Psoas muscle (tissue), 8 donors: ENCODE data around the gene PRG2. TPM values are rescaled to one million over a fixed set of nuclear protein-coding genes. Genes with fewer than 3 reads are reported as not detected.
A peak's percentile ranks its signal among the peaks of the same experiment; 100 is the strongest.

ENCODE experiments used
- ATAC-seq, 4 donors: fragments of 200-7000 bp; cut with Tn5 transposase; one replicate each; pipeline ENCODE4 v1.9.1; 2020; ENCODE audit warnings: moderate library complexity in 3 of 4, mild to moderate bottlenecking in 2 of 4
- DNase-seq, 2 donors: peaks; one replicate each; pipeline ENCODE4 v3.0.0-alpha.2; 2020
- H3K27ac ChIP-seq: fragments of 200-600 bp; one replicate; pipeline ENCODE4 v1.8.0; 2022
- H3K27me3 ChIP-seq, 3 donors: fragments of 200-600 bp in 1 of 3; one replicate each; pipeline versions ENCODE4 v1.6.1 to v1.8.0; 2013 to 2022; ENCODE audit warnings: low read length in 2 of 3, mild to moderate bottlenecking in 2 of 3, moderate library complexity in 1 of 3; ENCODE audit not compliant: insufficient read depth in 3 of 3
- H3K36me3 ChIP-seq, 2 donors: fragments of 200-600 bp in 1 of 2; one replicate each; pipeline versions ENCODE4 v1.6.1 to v1.8.0; 2013 to 2022; ENCODE audit warnings: low read depth in 1 of 2, mild to moderate bottlenecking in 1 of 2, moderate library complexity in 1 of 2; ENCODE audit not compliant: insufficient read depth in 1 of 2
- H3K4me1 ChIP-seq: fragments of 200-600 bp; one replicate; pipeline ENCODE4 v1.8.0; 2022
- H3K4me3 ChIP-seq: fragments of 200-600 bp; one replicate; pipeline ENCODE4 v1.8.0; 2022; ENCODE audit warnings: mild to moderate bottlenecking
- H3K9me3 ChIP-seq: fragments of 200-600 bp; one replicate; pipeline ENCODE4 v1.8.0; 2022
- CTCF ChIP-seq: fragments of 200-600 bp; IDR thresholded peaks from one replicate; pipeline ENCODE4 v1.8.0; 2022; ENCODE audit warnings: antibody characterized with exemption
- WGBS, 3 donors: extraction: QIAGEN DNeasy Blood & Tissue Kit; methylation state at CpG; one replicate each; pipeline versions ENCODE4 v1.1.6 to v1.1.7; 2013; 5-methylcytosine and 5-hydroxymethylcytosine counted together
- intact Hi-C, 2 donors: fragments of 100-400 bp; cut with DNase I; formaldehyde crosslinking; loops; one replicate each; pipeline versions ENCODE4 v1.11.0 to v1.14.2; 2022
- polyA plus RNA-seq, 3 donors: library from polyadenylated mRNA; stranded (reverse); fragments of 200-250 nt; gene quantifications; one replicate each; pipeline ENCODE4 v1.2.3, GENCODE V29; 2013
- total RNA-seq, 4 donors: library from RNA; stranded (reverse); fragmentation: NEBNext Ultra II Directional in 2 of 4; extraction: Animal tissue kit (Norgen Biotek cat#: 25700) in 2 of 4; gene quantifications; one replicate each; pipeline versions ENCODE4 v1.2.1 to v1.2.4, GENCODE V29; 2021 to 2023
- donor health status: healthy with polysubstance abuse.
- donor health status: DM: no; HTN: no; CAD: no; lungs with moderate emphysema.
- donor health status: Bipolar disorder and iron deficiency.
- donor health status: healthy.
- donor health status: DM: yes; HTN: yes; CAD: no.
- donor health status: DM: no; HTN: no; CAD: no.
- donor health status: DM: no; HTN: no; CAD: no.
- donor health status: DM: yes; HTN: yes; CAD: no.

PRG2 gene
- total and polyA plus RNA-seq, 7 donors, result 0.25 TPM; not detected in 6

- TF ChIP-seq CTCF, result no peak
- Histone ChIP-seq H3K4me1 (peaks cover 28% of the 10 kb centered on the region), H3K9me3 (no peaks in the 10 kb centered on the region), H3K4me3 (no peak overlapping the region), H3K36me3 (no peaks in the 10 kb centered on the region), H3K27me3 (peaks cover 0 to 22% (median 0%) of the 10 kb centered on the region in 3 donors), H3K27ac (no peak overlapping the region)
- 58 to 73% (median 60%) methylated on average over 4 of the region's 4 CpGs for WGBS, 3 donors
- DNase-seq (no peak), ATAC-seq (no peak)
- intact Hi-C loops, result loop anchor here in 1 of 2 donors (5.0 kb wide), 1 partner anchor 83 kb away; no protein-coding TSS in a partner anchor
Observed at GRCh38 chr11:57429946-57430345, 39.5 kb upstream of the PRG2 start.

GRCh38 chr11:57428643-57429042, 38.2 kb upstream of the PRG2 start:
- DNase-seq (no peak), ATAC-seq (no peak)
- Histone ChIP-seq H3K9me3 (no peaks in the 10 kb centered on the region), H3K4me3 (no peak overlapping the region), H3K36me3 (no peaks in the 10 kb centered on the region), H3K27me3 (peaks cover 0 to 32% (median 0%) of the 10 kb centered on the region in 3 donors), H3K27ac (peak overlapping the region; percentile 84), H3K4me1 (peaks cover 32% of the 10 kb centered on the region)
- intact Hi-C loops, result loop anchor here in 1 of 2 donors (5.0 kb wide), 1 partner anchor 81 kb away; no protein-coding TSS in a partner anchor
- no peak for TF ChIP-seq CTCF
- 89 to 99% (median 92%) methylated on average over 5 of the region's 5 CpGs for WGBS, 3 donors

- peak; percentile 74 to 85 for DNase-seq
- Histone ChIP-seq H3K9me3 (no peaks in the 10 kb centered on the region), H3K36me3 (peaks cover 0 to 3% of the 10 kb centered on the region in 2 donors), H3K27ac (peak overlapping the region; percentile 84), H3K4me3 (peak overlapping the region; percentile 66), H3K4me1 (peaks cover 32% of the 10 kb centered on the region), H3K27me3 (peaks cover 0 to 33% (median 0%) of the 10 kb centered on the region in 3 donors)
- 31 to 37% (median 32%) methylated on average over 8 of the region's 8 CpGs for WGBS, 3 donors
- no peak for TF ChIP-seq CTCF
- intact Hi-C loops, result loop anchor here in 1 of 2 donors (5.0 kb wide), 1 partner anchor 80 kb away; no protein-coding TSS in a partner anchor
- peak in 3 of 4 donors; percentile 22 to 54 (median 31) for ATAC-seq
Observed at GRCh38 chr11:57427727-57428082, 37.3 kb upstream of the PRG2 start.

- ATAC-seq, result peak; percentile 54 to 66 (median 60)
- intact Hi-C loops, result loop anchor here in 1 of 2 donors (5.0 kb wide), 1 partner anchor 80 kb away; no protein-coding TSS in a partner anchor
- H3K9me3 ChIP-seq, result no peaks in the 10 kb centered on the region
Observed at GRCh38 chr11:57426929-57427726, 36.7 kb upstream of the PRG2 start, which contains the start of gene SLC43A3. Gene SLC43A3 (minus strand): TSS chr11:57427121. CDS start chr11:57426172, 949 bp downstream.

More at GRCh38 chr11:57426929-57427726, 36.7 kb upstream of the PRG2 start, which contains the start of gene SLC43A3:
- 3 to 14% (median 4%) methylated on average over 35 to 39 of the region's 39 CpGs for WGBS, 3 donors
- Histone ChIP-seq H3K36me3 (peaks cover 0 to 3% of the 10 kb centered on the region in 2 donors), H3K27ac (peak within 1 kb of the TSS; percentile 84), H3K27me3 (peaks cover 0 to 33% (median 0%) of the 10 kb centered on the region in 3 donors), H3K4me1 (peaks cover 32% of the 10 kb centered on the region), H3K4me3 (peak within 1 kb of the TSS; percentile 66)
- TF ChIP-seq CTCF, result no peak
- DNase-seq, result peak; percentile 80 to 85
